GM23338 (cell line): ENCODE measurements around the gene SRSF2.

Experiments used
- EZH2 ChIP-seq: fragments of 200-600 bp; sonication (generic); IDR thresholded peaks from one replicate; pipeline ENCODE4 v1.8.0; 2017; ENCODE audit warnings: antibody characterized with exemption, mild to moderate bottlenecking, low read depth; ENCODE audit not compliant: unreplicated experiment
- JUNB ChIP-seq: IDR thresholded peaks from one replicate; pipeline ENCODE4 v1.6.1; 2016; ENCODE audit warnings: antibody characterized with exemption; ENCODE audit not compliant: unreplicated experiment
- POLR2AphosphoS5 ChIP-seq: IDR thresholded peaks from 2 replicates; pipeline ENCODE4 v1.6.1; 2016; ENCODE audit warnings: antibody characterized with exemption, low read depth
- ZNF331 ChIP-seq: fragments of 250-450 bp; sonication (Bioruptor Pico); IDR thresholded peaks from 2 replicates; pipeline ENCODE4 v1.5.0; 2020; ENCODE audit warnings: low read depth, mild to moderate bottlenecking, moderate library complexity
- TF ChIP-seq, protein P1 (sequence below), 2 experiments: fragments of 200-600 bp in 1 of 2; sonication (generic) in 1 of 2; conservative IDR thresholded peaks; 2 replicates each; pipeline versions ENCODE4 v1.5.1 to v1.6.1; 2016 to 2017; ENCODE audit warnings: antibody characterized with exemption in 2 of 2, low read depth in 2 of 2, mild to moderate bottlenecking in 2 of 2, moderate library complexity in 1 of 2

DNA sequence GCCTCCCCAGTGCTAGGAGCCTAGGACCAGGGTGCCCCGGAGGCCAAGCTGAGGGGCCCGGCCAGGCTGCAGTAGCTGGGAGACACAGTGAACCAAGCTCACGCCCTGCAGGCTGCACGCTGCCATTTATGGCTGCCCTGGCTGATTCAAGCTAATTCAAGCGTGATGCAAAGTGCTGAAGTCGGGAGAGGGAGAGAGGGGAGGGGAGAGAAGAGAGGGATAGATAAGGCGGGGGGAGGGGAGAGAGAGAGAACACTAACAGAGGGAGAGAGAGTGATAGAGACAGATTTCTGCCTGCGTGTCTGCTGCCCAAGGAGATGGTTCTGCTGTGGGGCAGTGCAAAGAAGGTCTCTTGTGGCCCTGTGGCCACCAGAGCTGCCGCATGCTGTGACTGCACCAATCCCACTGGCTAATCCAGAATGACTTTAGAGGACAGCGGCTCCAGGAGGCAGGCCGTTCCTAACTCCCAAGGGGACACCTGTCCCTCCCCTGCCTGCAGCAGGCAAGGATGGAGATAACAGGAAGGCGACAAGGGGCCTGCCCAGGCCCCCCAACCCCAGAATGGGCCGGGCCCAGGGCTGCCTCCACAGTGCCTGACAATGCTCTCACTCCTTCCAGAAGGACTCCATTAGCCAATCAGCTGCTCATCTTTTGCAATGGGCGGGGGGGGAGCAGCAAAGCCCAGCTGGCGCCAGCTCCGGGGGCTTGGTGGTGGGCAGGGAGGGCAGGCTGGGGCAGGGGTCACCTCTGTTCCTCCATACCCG, 39.2 kb downstream of the SRSF2 start:
- no peak for TF ChIP-seq JUNB
- no peak for TF ChIP-seq EZH2
- TF ChIP-seq POLR2AphosphoS5: no peak
- TF ChIP-seq, protein P1, sequence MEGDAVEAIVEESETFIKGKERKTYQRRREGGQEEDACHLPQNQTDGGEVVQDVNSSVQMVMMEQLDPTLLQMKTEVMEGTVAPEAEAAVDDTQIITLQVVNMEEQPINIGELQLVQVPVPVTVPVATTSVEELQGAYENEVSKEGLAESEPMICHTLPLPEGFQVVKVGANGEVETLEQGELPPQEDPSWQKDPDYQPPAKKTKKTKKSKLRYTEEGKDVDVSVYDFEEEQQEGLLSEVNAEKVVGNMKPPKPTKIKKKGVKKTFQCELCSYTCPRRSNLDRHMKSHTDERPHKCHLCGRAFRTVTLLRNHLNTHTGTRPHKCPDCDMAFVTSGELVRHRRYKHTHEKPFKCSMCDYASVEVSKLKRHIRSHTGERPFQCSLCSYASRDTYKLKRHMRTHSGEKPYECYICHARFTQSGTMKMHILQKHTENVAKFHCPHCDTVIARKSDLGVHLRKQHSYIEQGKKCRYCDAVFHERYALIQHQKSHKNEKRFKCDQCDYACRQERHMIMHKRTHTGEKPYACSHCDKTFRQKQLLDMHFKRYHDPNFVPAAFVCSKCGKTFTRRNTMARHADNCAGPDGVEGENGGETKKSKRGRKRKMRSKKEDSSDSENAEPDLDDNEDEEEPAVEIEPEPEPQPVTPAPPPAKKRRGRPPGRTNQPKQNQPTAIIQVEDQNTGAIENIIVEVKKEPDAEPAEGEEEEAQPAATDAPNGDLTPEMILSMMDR (conservative IDR thresholded peaks at IDR 0.05; ENCODE audit: low read depth in 2 of 2): no peak
- TF ChIP-seq ZNF331 (CRISPR knock-in tag): no peak
